ENCODE data around the gene PHLPP1. TPM values are rescaled to one million over a fixed set of nuclear protein-coding genes. Genes with fewer than 3 reads are reported as not detected.
"Not testable (repeated sequence)": the region's sequence is repeated elsewhere in the genome, so short reads cannot be mapped to it uniquely, and the experiment has no call there.

PHLPP1 gene
- polyA plus RNA-seq, 1 donor = 11.6 TPM

DNA sequence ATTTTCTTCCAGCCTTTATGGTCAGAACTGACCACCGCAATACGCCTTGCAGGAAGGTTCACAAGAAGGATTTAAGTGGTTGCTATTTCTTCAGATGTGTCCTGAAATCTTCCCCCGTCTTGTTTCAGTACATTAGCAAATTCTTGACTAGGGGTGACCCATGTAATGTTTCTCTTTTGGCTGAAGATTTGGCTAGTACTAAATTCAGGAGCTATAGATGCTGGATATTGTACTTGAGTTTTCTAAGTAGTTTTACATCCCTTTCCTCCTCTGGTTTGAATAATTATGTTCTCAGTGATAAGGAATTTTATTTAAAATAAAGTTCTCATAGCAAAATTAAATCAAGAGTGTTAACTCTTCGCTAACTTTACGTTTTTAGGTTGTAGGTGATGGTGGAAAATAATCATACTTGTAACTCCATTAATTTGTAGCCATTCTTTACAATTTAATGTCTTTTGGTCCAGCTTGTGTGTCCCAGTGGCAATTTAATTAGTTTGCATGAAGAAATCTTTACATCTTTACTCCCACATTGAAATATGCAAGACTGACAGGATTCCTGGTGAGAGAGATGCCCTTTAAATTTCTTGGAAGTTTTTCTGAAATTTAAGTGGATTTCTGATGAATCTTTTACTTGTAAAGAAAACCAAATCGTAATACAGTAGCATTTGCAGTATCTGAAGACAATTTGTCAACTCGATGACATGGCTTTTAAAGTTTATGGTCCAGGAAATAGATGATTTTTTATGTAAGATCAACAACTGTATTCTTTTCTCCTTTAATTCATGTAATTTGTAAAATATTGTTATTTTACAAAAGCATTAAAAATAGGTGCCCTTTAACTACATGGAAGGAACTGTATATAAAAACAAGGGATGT lies 2.8 kb downstream of the PHLPP1 start:
- DNase-seq = no peak

DNA sequence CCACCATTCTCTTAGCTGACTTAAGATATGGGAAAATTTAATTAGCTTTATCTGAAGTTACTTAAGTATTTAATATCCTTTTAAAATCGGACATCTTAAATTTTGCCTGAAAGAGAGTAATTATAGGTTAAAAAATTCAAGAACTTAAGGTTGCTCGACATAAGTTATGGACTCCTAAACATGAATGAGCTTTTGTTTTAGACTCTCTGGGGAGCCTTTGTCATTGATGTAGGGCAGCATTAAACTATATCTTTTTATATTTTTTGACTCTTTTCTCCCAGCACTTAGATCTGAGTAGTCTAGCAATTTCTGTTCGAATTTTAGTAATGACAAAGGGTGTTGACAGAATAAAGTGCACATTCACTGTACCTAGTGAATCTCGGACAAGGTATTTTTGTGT lies 4.7 kb downstream of the PHLPP1 start:
- no peak for DNase-seq

- DNase-seq = no peak
These were observed 5.6 kb downstream of the PHLPP1 start for GRCh38 chr18:62720766-62721613.

DNA sequence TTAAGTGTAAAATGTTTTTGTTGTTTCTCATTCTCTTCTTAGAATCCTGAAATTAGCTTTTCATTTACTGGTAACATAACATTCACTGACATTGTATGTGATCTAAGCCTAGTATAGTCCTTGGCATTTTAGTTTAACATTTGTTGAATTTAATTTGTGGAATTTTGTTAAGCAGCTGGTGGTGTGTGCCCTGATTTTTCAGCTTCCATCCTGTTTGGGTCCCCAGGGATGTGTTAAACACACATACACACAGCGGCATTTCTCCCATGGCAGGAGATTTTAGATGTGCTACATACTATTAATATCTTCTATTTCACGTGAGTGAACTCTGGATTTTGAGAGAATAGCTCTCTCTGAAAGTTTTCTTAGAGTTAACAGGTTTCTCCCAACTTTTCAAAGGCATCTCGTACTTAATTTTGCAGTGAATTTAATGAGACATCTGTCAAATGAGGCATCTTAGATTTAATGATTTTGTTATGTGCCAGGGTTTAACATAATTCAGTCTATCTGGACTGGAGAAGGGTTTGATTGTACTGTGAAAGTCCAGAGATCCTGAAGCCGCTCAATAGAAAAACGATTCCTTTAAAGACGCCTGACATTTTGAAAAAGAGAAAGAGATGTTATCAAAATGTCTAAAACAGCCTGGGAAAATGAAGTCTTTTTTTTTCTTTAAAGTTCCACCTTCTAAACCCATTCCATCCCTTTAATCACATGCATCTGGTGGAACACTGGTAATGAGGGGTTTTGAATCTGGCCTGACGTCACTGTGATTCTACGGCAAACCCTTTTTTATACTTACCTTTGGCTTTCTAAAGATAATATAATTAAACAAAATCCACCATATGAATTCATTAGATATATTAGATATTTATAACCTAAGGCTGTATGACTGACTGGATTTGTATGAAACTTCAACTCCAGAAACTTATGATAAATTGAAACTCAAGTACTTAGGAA lies 6.8 kb downstream of the PHLPP1 start:
- DNase-seq = no peak

DNA sequence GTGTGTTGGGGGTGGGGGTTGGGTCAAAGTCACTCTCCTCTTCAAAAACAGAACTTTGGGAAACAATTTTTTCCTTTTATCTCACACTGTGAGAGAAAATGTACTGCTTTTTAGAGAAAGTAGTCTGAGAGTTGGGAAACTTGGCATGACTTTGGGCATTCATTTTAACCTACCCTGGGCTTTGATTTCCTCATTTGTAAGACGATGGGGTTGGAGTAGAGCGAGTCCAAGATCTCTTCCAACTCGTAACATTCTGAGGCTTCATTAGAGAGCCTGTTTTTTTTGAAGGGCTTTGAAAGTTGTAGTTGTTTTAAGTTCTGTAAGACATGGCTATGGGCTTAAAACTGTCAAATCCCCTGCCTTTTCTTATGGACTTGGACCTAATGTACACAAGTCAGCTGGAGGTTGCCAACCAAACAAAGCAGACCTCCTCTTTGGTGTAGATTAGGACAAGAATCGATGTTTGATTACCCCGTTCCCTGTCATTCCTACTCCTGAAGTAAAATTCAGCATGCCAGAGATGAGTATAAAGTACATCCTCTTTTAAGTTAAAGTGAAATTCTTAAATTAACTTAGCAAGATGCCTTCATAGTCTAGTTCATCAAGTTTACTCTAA lies 8.4 kb downstream of the PHLPP1 start:
- DNase-seq = no peak

GRCh38 chr18:62725896-62726295 lies 10.6 kb downstream of the PHLPP1 start:
- no peak for DNase-seq

GRCh38 chr18:62728254-62728653 lies 12.9 kb downstream of the PHLPP1 start:
- DNase-seq = no peak

GRCh38 chr18:62729487-62730386 lies 14.4 kb downstream of the PHLPP1 start:
- no peak for DNase-seq

- DNase-seq = no peak
These were observed 15.6 kb downstream of the PHLPP1 start for GRCh38 chr18:62730941-62731340.

DNA sequence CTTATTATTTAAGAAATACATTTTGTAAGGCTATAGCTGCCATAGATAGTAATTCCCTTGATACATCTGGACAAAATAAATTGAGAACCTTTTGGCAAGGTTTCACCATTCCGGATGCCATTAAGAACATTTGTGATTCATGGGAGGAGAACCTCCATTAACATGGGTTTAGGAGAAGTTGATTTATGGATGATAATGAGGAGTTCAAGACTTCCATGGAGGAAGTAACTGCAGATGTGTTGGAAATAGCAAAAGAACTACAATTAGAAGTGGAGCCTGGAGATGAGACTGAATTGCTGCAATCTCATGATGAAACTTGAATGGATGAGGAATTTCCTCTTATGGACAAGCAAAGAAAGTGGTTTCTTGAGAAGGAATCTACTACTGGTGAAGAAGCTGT lies 17.3 kb downstream of the PHLPP1 start:
- no peak for DNase-seq

- no peak for DNase-seq
These were observed 18.9 kb downstream of the PHLPP1 start for GRCh38 chr18:62734290-62734689.

DNA sequence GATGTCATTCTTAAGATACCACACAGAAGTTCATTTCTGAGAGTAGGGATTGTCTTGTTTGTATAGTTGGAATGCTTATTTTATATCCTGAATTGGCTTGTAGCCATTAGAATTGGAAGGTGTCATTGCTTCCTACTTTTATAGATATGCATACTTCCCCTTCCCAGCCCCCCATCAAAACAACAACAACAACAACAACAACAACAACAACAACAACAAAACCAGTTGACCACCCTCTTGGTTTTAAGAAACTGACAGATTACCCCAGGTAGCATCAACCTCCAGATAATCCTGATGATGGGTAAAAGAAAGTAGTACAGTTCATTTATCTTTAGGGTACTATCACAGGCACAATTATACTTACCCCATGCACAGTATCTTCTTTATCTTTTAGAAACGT lies 20.0 kb downstream of the PHLPP1 start:
- no peak for DNase-seq

DNA sequence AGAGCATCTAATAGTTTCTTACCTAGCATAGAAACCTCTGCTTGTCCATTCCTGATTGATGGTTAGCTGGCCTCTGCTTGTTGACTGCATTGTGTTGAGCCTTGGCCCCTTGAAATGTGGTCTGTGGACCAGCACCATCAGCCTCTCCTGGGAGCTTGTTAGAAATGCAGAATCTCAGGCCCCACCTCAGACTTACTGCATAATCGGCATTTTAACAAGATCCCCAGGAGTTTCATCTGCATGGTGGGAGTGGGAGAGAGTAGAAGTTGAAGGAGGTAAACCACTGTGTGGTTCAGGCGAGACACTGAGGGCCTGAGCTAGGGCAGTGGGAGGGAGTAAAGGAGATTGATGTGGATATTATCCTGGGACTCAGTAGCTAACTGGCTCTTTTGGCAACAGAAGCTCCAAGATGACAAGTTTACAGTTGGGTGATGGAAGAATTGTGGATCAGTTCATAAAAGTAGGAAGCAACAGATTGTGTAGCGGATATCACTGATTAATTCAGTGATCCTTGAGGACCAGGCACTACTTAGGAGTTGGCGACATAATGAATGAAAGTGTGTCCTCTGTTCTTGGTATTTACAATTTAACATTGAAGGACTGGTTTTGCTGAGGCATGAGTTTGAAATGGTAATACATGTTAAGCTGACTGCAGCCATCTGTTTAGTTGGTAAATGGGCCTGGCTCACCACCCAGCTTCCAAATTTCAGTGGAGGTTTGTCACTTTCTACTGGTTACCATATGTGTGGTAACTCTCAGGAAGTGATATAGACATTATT lies 20.9 kb downstream of the PHLPP1 start:
- DNase-seq = no peak

DNA sequence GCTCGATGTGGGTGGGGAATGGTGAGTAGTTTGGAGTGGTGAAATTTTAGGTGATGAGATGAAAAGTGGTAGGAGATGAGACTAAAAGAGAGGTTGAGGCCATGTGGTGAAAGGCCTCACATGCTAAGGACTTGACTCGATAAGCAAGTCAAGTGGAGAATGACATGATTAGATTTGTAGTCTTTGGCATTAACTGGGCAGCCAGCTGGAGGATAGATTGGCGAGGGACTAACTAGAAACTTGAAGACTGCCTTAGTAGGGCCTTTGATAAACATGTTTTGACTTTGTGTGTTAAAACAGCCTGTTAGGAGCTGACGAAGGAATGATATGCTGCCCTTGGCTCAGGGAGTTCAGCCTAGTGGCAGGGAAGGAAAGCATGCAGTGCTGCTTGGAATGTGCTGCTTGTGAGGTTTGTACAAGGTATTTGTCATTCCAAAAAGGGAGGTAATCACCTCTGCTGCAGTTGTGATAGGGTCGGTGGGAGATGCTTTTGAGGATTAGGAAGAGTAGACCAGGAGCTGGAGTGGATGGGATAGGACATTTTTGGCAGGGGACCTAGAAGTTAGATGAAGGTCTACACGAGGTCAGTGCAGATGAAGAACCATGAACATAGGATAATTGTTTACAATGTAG lies 22.0 kb downstream of the PHLPP1 start:
- no peak for DNase-seq

DNA sequence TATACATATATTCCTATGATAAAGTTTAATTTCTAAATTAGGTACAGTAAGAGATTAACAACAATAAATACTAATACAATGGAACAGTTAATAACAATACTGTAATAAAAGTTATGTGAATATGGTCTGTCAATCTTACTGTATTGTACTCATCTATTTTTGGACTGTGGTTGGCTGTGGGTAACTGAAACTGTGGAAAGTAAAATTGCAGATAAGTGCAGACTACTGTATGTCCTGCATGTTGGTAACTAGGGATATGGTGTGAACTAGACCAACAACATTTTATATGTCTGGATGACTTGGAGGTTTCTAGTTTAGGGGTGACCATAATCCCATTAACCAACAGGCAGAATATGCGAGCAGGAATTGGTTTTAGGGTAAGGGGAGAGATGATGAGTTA lies 23.3 kb downstream of the PHLPP1 start:
- DNase-seq = no peak

DNA sequence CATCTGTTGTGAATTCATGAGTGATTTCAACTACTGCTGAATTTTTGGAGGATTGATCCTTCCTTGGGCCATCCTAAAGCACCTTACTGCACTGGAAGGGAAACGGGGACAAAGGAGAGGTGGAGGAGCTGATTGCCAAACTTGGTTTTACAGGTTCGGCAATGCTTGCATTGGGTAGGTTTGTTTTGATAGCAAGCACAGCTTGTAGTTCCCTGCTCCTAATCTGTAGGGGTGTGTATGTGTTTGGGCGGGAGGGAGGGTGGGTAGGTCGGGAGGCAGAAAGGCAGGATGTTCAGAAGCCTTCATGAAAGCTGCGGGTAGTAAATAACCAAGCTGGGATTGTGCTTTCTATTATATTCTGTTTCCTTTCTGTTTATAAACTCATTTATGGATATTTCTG lies 24.6 kb downstream of the PHLPP1 start:
- no peak for DNase-seq

- not testable (repeated sequence) for DNase-seq
These were observed 25.3 kb downstream of the PHLPP1 start for GRCh38 chr18:62740650-62741049.

- no peak for DNase-seq
These were observed 25.8 kb downstream of the PHLPP1 start for GRCh38 chr18:62741118-62741566.

GRCh38 chr18:62741584-62741983 lies 26.2 kb downstream of the PHLPP1 start:
- DNase-seq = no peak
